Heart left ventricle (tissue), 16 donors: Measurements from ENCODE around the gene NXPE3. TPM values are rescaled to one million over a fixed set of nuclear protein-coding genes. Genes with fewer than 3 reads are reported as not detected.
A peak's percentile ranks its signal among the peaks of the same experiment; 100 is the strongest.

ENCODE experiments used
- ATAC-seq, 4 donors: fragments of 200-7000 bp; cut with Tn5 transposase; one replicate each; pipeline ENCODE4 v1.9.1; 2020 to 2022; ENCODE audit warnings: moderate library complexity in 4 of 4, mild to moderate bottlenecking in 3 of 4, moderate number of reproducible peaks in 1 of 4
- DNase-seq, 5 donors: peaks; one replicate each; pipeline ENCODE4 v3.0.0-alpha.2; 2020
- H3K27ac ChIP-seq, 12 donors: fragments of 200-600 bp; sonication (generic) in 4 of 12; one replicate each; pipeline versions ENCODE4 v1.5.0 to v1.8.0; 2016 to 2022; ENCODE audit warnings: mild to moderate bottlenecking in 2 of 12
- H3K27me3 ChIP-seq, 9 donors: fragments of 200-600 bp; sonication (generic) in 2 of 9; one replicate each; pipeline versions ENCODE4 v1.5.1 to v1.8.0; 2016 to 2022; ENCODE audit warnings: mild to moderate bottlenecking in 3 of 9
- H3K36me3 ChIP-seq, 9 donors: fragments of 200-600 bp; sonication (generic) in 2 of 9; one replicate each; pipeline versions ENCODE4 v1.5.0 to v1.8.0; 2018 to 2022; ENCODE audit warnings: mild to moderate bottlenecking in 2 of 9
- H3K4me1 ChIP-seq, 12 donors: fragments of 200-600 bp; sonication (generic) in 4 of 12; one replicate each; pipeline versions ENCODE4 v1.5.0 to v1.8.0; 2016 to 2022; ENCODE audit warnings: mild to moderate bottlenecking in 3 of 12
- H3K4me3 ChIP-seq, 12 donors: fragments of 200-600 bp; sonication (generic) in 4 of 12; one replicate each; pipeline versions ENCODE4 v1.5.0 to v1.8.0; 2017 to 2022; ENCODE audit warnings: mild to moderate bottlenecking in 9 of 12, moderate library complexity in 4 of 12
- H3K9me3 ChIP-seq, 12 donors: fragments of 200-600 bp; sonication (generic) in 4 of 12; one replicate each; pipeline versions ENCODE4 v1.5.0 to v1.8.0; 2016 to 2022; ENCODE audit warnings: mild to moderate bottlenecking in 1 of 12
- CTCF ChIP-seq, 12 donors: fragments of 200-600 bp; sonication (generic) in 4 of 12; IDR thresholded peaks; one replicate each; pipeline versions ENCODE4 v1.5.0 to v1.8.0; 2018 to 2022; ENCODE audit warnings: antibody characterized with exemption in 12 of 12, mild to moderate bottlenecking in 5 of 12
- POLR2A ChIP-seq, 2 donors: fragments of 450-650 bp; IDR thresholded peaks; one replicate each; pipeline ENCODE4 v1.6.1; 2017; ENCODE audit warnings: antibody characterized with exemption in 2 of 2, mild to moderate bottlenecking in 2 of 2, moderate library complexity in 2 of 2
- WGBS, 4 donors: extraction: QIAGEN DNeasy Blood & Tissue Kit in 2 of 4; methylation state at CpG; one replicate each; pipeline versions ENCODE4 v1.1.5 to v1.1.7; 2013 to 2018; 5-methylcytosine and 5-hydroxymethylcytosine counted together
- intact Hi-C, 10 donors: fragments of 100-400 bp; cut with DNase I; formaldehyde crosslinking; loops; one replicate each; pipeline versions ENCODE4 v1.11.1 to v1.14.2; 2022
- long read RNA-seq, 3 donors: library from polyadenylated mRNA; unstranded; transcript quantifications; one replicate each; pipeline ENCODE4 v2.0.0, GENCODE V29; 2020 to 2021
- polyA plus RNA-seq, 2 donors: library from polyadenylated mRNA; stranded (reverse); fragments of 200-250 nt; gene quantifications; one replicate each; pipeline ENCODE4 v1.2.3, GENCODE V29; 2013
- total RNA-seq, 9 donors: library from RNA; depleted of rRNA in 2 of 9; stranded (reverse); fragments of >200 nt in 2 of 9; fragmentation: NEBNext Ultra II Directional in 3 of 9; extraction: Animal tissue kit (Norgen Biotek cat#: 25700) in 3 of 9; gene quantifications; one replicate each; pipeline versions ENCODE4 v1.1.0 to v1.2.4, GENCODE V29; 2016 to 2023
- donor health status: ischemic (EF 13 %, LVEDD 7.1; RV severe dilation, severe dysfunction).
- donor health status: healthy with polysubstance abuse.
- donor health status: DM: no; HTN: yes; CAD: no.
- donor health status: DM: no; HTN: no; CAD: no.
- donor health status: ischemic (EF 25% LVEDD 6.9; RV normal size, moderate dysfunction).
- donor health status: ischemic (EF 25% LVEDD 5.7; RV mildly dilated, moderate dysfunction).
- donor health status: healthy.
- donor health status: DM: yes; HTN: yes; CAD: no.
- donor health status: ischemic (EF 35%, LVEDD 5.7; RV mildly dilated, moderate dysfunction).
- donor health status: nonischemic (EF 11% LVEDD 7.7; RV severe dilation, severe dysfunction).
- donor health status: DM: yes; HTN: yes; CAD: no.
- donor health status: PGD.
- donor health status: ischemic (EF 29% LVEDD 5.4; RV normal size, mild dysfunction).
- donor health status: nonischemic (EF 23%, LVEDD 6.1; RV moderate dilation, normal function).

Gene NXPE3
- 10 to 100 TPM; 24.0 to 43.8 (median 36.4) TPM for total RNA-seq
- 10 to 100 TPM; 13.3 to 18.1 TPM for polyA plus RNA-seq
- long read RNA-seq, donor 1, full-length matches to known transcripts = 61 of 106 reads
- long read RNA-seq, donor 1, partial matches to known transcripts = 17 of 106 reads
- long read RNA-seq, donor 1, other reads (novel, unspliced or antisense) = 28 of 106 reads
- long read RNA-seq, donor 2, full-length matches to known transcripts = 69 of 104 reads
- long read RNA-seq, donor 2, partial matches to known transcripts = 14 of 104 reads
- long read RNA-seq, donor 2, other reads (novel, unspliced or antisense) = 21 of 104 reads
- long read RNA-seq, donor 3, full-length matches to known transcripts = 61 of 108 reads
- long read RNA-seq, donor 3, partial matches to known transcripts = 14 of 108 reads
- long read RNA-seq, donor 3, other reads (novel, unspliced or antisense) = 33 of 108 reads

GRCh38 chr3:101779047-101779821 is at the start of gene NXPE3:
TSS of gene NXPE3 (plus strand) at chr3:101779211. CDS start at chr3:101785597, 6,386 bp downstream.
- peak; percentile 92 to 96 (median 93) for DNase-seq
- intact Hi-C loops = loop anchor here in 5 of 10 donors (2.0 to 10.0 kb wide), 3 partner anchors 52 to 214 kb away; partner anchors contain the start of genes CEP97 (in 3 of the 5) and TRMT10C (in 1 of the 5)
- Histone ChIP-seq H3K27ac (peak within 1 kb of the TSS; percentile 68 to 95 (median 89)), H3K36me3 (peaks cover 0 to 25% (median 19%) of the 10 kb centered on the region in 9 donors), H3K4me1 (peaks cover 0 to 31% (median 19%) of the 10 kb centered on the region in 12 donors), H3K4me3 (peak within 1 kb of the TSS; percentile 71 to 97 (median 88)), H3K9me3 (no peaks in the 10 kb centered on the region), H3K27me3 (no peaks in the 10 kb centered on the region)
- WGBS, 4 donors = 0 to 2% (median 1%) methylated on average over 18 to 78 of the region's 78 CpGs
- TF ChIP-seq POLR2A (IDR thresholded peaks at IDR 0.05) (peak in 1 of 2 donors; percentile 70), CTCF (IDR thresholded peaks at IDR 0.05) (peak in 1 of 12 donors; percentile 7)
- ATAC-seq = peak; percentile 87 to 98 (median 96)

- no peak for DNase-seq
- Histone ChIP-seq H3K27me3 (no peaks in the 10 kb centered on the region), H3K36me3 (peaks cover 0 to 76% (median 62%) of the 10 kb centered on the region in 9 donors), H3K9me3 (no peaks in the 10 kb centered on the region), H3K27ac (no peak overlapping the region), H3K4me1 (peaks cover 0 to 9% (median 5%) of the 10 kb centered on the region in 12 donors), H3K4me3 (no peak overlapping the region)
- ATAC-seq = no peak
- WGBS, 4 donors = 94 to 97% (median 97%) methylated on average over 5 of the region's 5 CpGs
- intact Hi-C loops = loop anchor here in 1 of 10 donors (5.0 kb wide), 2 partner anchors 42 to 48 kb away; partner anchors contain the start of genes NXPE3 and RPL24
- TF ChIP-seq CTCF (IDR thresholded peaks at IDR 0.05) = no peak
- no peak for TF ChIP-seq POLR2A (IDR thresholded peaks at IDR 0.05)
Measured at GRCh38 chr3:101729586-101729985, 49.4 kb upstream of the NXPE3 start.

- Histone ChIP-seq H3K4me3 (no peak overlapping the region), H3K36me3 (peaks cover 0 to 88% (median 74%) of the 10 kb centered on the region in 9 donors), H3K4me1 (peaks cover 0 to 4% (median 2%) of the 10 kb centered on the region in 12 donors), H3K9me3 (no peaks in the 10 kb centered on the region), H3K27ac (no peak overlapping the region), H3K27me3 (no peaks in the 10 kb centered on the region)
- intact Hi-C loops = no loop called here
- DNase-seq (no peak), ATAC-seq (no peak)
- TF ChIP-seq POLR2A (IDR thresholded peaks at IDR 0.05) (no peak), CTCF (IDR thresholded peaks at IDR 0.05) (no peak)
Measured at GRCh38 chr3:101730839-101731238, 48.2 kb upstream of the NXPE3 start.

- intact Hi-C loops = no loop called here
- DNase-seq (no peak), ATAC-seq (no peak)
- WGBS, 4 donors = 87 to 92% (median 89%) methylated on average over 4 of the region's 4 CpGs
- H3K4me3 ChIP-seq = no peak overlapping the region
- H3K9me3 ChIP-seq = no peaks in the 10 kb centered on the region
- H3K27ac ChIP-seq = no peak overlapping the region
- H3K27me3 ChIP-seq = no peaks in the 10 kb centered on the region
- TF ChIP-seq CTCF (IDR thresholded peaks at IDR 0.05) = no peak
- no peak for TF ChIP-seq POLR2A (IDR thresholded peaks at IDR 0.05)
- peaks cover 0 to 98% (median 88%) of the 10 kb centered on the region in 9 donors for H3K36me3 ChIP-seq
- no peaks in the 10 kb centered on the region for H3K4me1 ChIP-seq
Measured at GRCh38 chr3:101732240-101732641, 46.8 kb upstream of the NXPE3 start.
